Ramos (cell line): ENCODE results near the gene PPP3R1.
"Not testable (repeated sequence)": the region's sequence is repeated elsewhere in the genome, so short reads cannot be mapped to it uniquely, and the experiment has no call there.

Source experiments
- in situ Hi-C: fragments of 300-500 bp; cut with MboI; formaldehyde crosslinking; loops from one replicate; pipeline ENCODE4 v1.14.3; 2022; ENCODE audit warnings: low sequenced_read_pairs; ENCODE audit not compliant: unreplicated experiment

The PPP3R1 gene

DNA sequence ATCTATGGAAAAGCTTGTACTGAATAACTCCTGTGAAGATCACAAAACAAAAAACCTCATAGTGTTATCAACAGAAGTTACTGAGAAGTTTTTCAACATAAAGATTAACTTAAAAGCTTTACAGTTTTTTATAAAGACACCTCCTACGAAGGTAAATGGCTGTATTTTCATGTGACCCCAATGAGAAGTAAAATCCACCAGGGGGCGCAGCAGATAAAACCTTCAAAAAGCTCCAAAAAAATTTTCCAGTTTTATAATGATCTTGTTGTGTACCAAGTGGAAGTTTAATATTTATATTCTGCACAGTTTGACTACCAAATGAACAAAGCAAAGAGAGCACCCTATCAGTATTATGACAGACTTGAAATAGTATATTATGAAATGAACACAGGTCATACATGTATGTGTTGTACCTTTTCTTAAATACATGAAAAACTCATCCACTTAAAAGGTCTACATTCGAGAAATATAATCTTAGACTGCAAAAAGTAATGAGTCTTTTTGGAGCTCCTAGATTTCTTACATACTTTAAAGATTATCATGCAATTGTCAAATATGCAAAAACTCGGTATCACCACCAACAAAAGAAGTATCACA lies 56.1 kb downstream of the PPP3R1 start:
- in situ Hi-C loops, result loop anchor here (10.0 kb wide), 2 partner anchors 89 to 249 kb away; no protein-coding TSS in a partner anchor

GRCh38 chr2:68195096-68195495 lies 57.2 kb downstream of the PPP3R1 start:
- in situ Hi-C loops, result loop anchor here (10.0 kb wide), 2 partner anchors 90 to 250 kb away; no protein-coding TSS in a partner anchor

GRCh38 chr2:68193787-68194372 lies 58.5 kb downstream of the PPP3R1 start:
- in situ Hi-C loops, result loop anchor here (10.0 kb wide), 2 partner anchors 91 to 251 kb away; no protein-coding TSS in a partner anchor

DNA sequence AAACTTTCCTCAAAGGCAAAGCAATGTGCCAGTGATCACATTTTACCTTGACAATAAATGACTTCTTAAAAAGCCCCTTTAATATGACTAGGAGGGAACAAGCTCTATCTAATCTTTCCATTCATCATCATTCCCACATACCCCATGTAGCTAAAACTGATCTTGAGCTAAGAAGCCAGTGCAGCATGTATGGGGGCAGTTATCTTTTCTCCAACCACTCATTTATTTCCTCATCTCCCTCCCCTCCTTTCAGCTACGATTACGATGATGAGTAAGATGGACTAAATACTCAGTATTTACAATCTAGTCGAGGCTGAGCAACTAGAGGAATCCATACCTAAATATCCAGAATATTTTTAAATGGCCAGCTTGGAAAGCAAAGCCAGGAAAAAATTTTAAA lies 59.2 kb downstream of the PPP3R1 start:
- in situ Hi-C loops, result loop anchor here (10.0 kb wide), 2 partner anchors 92 to 252 kb away; no protein-coding TSS in a partner anchor

GRCh38 chr2:68190991-68191731 lies 61.2 kb downstream of the PPP3R1 start:
- in situ Hi-C loops, result loop anchor here (10.0 kb wide), 2 partner anchors 94 to 254 kb away; no protein-coding TSS in a partner anchor

DNA sequence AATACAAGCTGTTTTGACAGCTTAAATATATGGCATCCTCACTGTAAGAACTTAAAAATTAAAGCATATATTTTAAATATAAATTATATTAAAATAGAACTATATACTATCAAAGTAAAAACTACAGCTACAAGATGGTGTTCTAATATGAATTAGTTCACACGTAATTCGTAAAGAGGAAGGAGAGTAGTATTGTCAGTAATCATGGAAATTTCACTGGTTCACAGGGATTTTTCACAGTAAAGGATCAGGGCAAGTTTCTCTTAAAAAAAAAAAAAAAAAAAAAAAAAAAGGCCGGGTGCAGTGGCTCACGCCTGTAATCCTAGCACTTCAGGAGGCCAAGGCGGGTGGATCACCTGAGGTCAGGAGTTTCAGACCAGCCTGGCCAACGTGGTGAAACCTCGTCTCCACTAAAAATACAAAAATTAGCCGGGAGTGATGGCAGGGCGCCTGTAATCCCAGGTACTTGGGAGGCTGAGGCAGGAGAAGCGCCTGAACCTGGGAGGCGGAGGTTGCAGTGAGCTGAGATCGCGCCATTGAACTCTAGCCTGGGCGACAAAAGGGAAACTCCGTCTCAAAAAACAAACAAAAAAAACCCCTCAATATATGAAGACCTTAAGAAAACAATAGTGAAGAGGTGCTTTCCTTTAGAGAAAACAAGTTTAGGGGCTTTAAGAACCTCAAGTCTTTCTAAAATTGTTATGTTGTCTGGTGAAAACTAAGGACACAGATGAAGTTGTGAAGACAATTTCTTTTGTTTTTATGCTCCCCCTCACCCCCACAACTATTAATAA lies 62.1 kb downstream of the PPP3R1 start:
- in situ Hi-C loops, result loop anchor here (10.0 kb wide), 2 partner anchors 95 to 255 kb away; no protein-coding TSS in a partner anchor

DNA sequence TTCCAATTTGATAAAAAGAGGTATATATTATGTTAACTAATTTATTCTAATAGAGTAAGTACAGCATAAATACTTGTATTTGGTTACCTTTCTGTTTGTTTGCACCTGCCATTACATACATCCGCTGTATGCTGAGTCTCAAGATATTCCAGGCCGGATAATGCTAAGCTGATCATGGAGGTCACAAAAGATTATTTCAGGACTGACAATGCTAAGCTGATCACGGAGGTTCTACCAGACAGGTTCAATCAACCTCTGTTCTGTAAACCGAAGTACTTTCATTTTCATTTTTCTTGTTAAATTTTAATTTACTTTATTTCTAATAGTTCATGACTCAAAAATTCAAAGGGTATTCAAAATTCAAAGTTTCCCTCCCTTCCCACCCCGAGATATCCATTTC lies 63.5 kb downstream of the PPP3R1 start:
- in situ Hi-C loops, result no loop called here

- in situ Hi-C loops, result no loop called here
These were observed 65.0 kb downstream of the PPP3R1 start for GRCh38 chr2:68187329-68187728.

DNA sequence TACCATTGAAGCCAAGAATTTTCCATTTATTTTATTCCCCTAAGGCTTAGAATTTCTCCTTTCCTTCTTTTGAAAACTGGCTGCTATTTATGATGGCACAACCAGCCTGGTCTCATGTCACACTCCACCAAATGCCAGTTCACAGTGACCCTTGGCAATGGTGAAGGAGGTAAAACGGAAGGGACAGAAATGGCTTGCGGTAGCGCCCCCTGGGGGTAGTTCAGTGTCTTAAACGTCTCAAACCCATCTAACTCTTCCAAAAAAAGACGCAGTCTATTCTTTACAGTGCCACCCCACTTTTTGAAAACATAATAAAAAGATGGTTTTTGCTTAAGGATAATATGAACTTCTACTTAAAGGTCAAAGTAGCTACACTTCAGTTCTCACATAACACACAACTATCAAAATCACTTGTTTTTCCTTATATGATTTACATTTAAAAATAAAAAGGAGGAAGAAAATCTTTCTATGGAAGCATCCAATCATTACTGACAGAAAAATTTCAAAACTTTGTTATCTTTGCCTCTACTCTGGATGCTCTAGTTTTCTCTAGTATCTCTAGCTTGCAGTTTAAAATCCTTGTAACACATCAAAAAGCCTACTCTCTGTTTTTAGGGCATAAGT lies 66.7 kb downstream of the PPP3R1 start:
- in situ Hi-C loops, result no loop called here

- in situ Hi-C loops, result no loop called here
These were observed 69.4 kb downstream of the PPP3R1 start for GRCh38 chr2:68182902-68183301.

DNA sequence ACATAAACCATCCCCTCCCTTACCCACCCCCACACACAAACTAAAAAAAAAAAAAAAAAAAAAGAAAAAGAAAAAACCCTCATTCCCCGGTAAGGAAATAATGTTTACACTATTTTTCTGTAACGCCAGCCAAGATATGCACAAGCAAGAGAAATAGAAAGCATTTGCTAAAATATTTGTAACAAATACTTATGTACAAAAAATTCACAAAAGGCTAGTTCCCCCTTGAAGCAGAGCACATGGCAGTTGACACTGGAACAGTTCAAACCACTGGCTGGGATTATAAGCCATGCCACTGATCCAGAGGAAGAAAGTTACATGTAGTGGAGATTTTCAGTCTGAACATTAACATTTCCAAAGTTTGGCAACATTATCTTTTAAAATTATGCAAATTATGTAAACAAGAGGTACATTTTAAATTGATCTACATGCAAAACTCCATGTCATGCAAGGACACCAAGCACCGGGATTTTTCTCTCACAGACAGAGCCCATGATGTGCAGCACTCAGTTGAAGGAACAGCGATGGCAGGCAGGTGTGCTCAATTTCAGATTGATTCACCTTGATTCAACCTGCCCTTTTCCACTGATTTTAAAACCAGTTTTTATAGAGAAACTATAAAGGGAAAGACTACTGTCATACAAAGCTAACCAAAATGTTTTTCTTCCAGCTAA lies 73.2 kb downstream of the PPP3R1 start:
- in situ Hi-C loops, result no loop called here

- in situ Hi-C loops, result no loop called here
These were observed 73.9 kb downstream of the PPP3R1 start for GRCh38 chr2:68178432-68178831.

GRCh38 chr2:68177541-68177940 lies 74.8 kb downstream of the PPP3R1 start:
- in situ Hi-C loops, result no loop called here

DNA sequence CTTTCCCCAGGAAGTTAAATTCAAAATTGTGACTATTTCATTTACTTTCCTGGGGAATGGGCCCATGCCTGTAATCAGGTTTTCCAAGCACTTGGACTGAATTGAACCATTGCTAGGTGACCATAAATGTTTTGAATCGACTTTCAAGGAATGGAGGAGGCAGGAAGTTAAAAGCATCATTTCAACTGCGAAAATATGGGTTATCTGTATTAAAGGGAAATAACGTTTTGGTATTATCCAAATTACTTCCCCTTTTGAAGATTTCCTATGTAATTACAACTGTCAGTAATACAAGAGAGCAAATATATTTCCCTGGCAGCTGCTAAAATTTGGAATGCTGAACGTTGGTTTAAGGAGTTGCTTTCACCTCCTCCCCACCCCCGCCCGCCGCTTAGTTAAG lies 75.7 kb downstream of the PPP3R1 start:
- in situ Hi-C loops, result no loop called here

- in situ Hi-C loops, result not testable (repeated sequence)
These were observed 77.1 kb downstream of the PPP3R1 start for GRCh38 chr2:68175210-68175609.

DNA sequence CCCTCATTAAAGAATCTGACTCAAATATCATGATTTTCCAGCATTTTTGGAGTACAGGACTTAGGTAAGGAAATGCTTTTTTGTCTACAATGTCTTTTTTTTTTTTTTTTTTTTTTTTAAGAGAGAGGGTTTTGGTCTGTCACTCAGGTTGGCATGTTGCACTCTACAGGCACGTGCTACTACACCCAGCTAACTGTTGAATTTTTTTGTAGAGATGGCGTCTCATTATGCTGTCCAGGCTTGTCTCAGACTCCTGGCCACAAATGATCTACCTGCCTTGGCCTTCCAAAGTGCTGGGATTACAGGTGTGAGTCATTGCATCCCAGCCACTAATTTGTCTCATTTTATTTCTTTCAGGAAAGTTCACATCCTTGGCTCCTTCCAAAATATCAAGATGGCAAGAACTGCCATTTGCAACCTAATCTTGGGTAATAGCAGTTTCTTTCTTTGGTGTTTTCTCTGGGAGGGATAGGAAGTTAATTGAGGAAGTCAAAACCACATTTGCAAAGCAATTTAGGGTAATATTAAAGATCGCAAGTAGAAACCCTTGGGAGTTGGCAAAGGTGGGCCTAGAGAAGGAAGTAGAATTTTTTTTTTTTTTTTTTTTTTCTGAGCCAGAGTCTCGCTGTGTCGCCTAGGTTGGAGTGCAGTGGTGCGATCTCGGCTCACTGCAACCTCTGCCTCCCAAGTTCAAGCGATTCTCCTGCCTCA lies 79.2 kb downstream of the PPP3R1 start:
- in situ Hi-C loops, result no loop called here

- in situ Hi-C loops, result no loop called here
These were observed 79.8 kb downstream of the PPP3R1 start for GRCh38 chr2:68172521-68172920.

DNA sequence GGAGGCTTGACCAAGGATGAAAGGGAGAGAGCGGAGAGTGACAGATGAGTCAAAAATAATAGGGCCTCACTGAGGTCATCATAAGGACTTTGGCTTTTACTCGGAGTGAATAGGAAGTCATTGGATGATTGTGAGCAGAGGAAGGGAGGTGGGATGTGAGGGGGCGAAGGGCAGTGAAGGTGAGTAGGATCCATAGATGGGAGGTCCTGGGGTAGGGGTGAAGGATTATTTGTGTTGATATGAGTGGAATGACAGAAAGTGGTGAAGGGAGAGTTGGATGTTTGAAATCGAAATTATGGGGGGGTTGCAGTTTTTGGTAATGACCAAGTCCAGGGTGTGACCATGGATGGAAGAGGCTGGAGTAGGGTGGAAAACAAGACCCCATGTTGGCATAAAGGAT lies 80.6 kb downstream of the PPP3R1 start:
- in situ Hi-C loops, result no loop called here

DNA sequence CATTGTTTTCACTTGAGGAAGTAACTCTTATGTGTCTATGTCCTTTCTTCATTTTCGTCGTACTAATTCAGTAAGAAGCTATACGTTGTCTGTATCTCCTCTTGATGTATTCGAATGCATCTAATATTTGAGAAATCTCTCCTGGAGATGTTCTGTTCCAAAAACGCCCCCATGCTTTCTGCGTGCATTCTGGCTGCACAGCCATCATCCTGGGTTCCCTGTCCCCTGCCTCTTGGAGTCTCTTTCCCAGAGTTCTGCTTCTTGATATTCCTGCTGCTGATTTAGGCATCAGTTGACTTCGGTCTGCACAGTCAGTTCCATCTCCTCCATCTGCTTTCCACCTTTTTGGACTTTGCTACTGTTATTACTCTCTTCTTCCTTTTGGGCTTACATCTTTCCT lies 81.2 kb downstream of the PPP3R1 start:
- in situ Hi-C loops, result no loop called here
